Smooth muscle cell (in vitro differentiated cells): Measurements from ENCODE around the gene HOXD1. TPM values are rescaled to one million over a fixed set of nuclear protein-coding genes. Genes with fewer than 3 reads are reported as not detected.
A peak's percentile ranks its signal among the peaks of the same experiment; 100 is the strongest.

Source experiments
- DNase-seq: peaks from one replicate; lab custom pipeline; 2025; ENCODE audit not compliant: unreplicated experiment; lab: John Stamatoyannopoulos, UW
- H2AFZ ChIP-seq: fragments of 200-600 bp; sonication (generic); 2 replicates; pipeline ENCODE4 v1.6.0; 2016; ENCODE audit warnings: antibody characterized with exemption, low read depth, mild to moderate bottlenecking
- H3F3A ChIP-seq: fragments of 200-600 bp; sonication (generic); 2 replicates; pipeline ENCODE4 v1.6.0; 2017; ENCODE audit warnings: antibody characterized with exemption, low read depth
- H3K27ac ChIP-seq: fragments of 200-600 bp; sonication (generic); 2 replicates; pipeline ENCODE4 v1.5.1; 2016; ENCODE audit warnings: low read depth, mild to moderate bottlenecking
- H3K27me3 ChIP-seq: fragments of 200-600 bp; sonication (generic); 2 replicates; pipeline ENCODE4 v1.6.1; 2016; ENCODE audit warnings: low read depth, mild to moderate bottlenecking
- H3K36me3 ChIP-seq: fragments of 200-600 bp; sonication (generic); 2 replicates; pipeline ENCODE4 v1.5.1; 2016; ENCODE audit warnings: low read depth
- H3K4me1 ChIP-seq: fragments of 200-600 bp; sonication (generic); 2 replicates; pipeline ENCODE4 v1.5.1; 2016; ENCODE audit warnings: low read depth
- H3K4me2 ChIP-seq: fragments of 200-600 bp; sonication (generic); 2 replicates; pipeline ENCODE4 v1.6.0; 2016; ENCODE audit warnings: mild to moderate bottlenecking
- H3K4me3 ChIP-seq: fragments of 200-600 bp; sonication (generic); 2 replicates; pipeline ENCODE4 v1.5.1; 2016; ENCODE audit warnings: mild to moderate bottlenecking
- H3K79me2 ChIP-seq: fragments of 200-600 bp; sonication (generic); 2 replicates; pipeline ENCODE4 v1.6.0; 2016; ENCODE audit warnings: low read depth, mild to moderate bottlenecking
- H3K9ac ChIP-seq: fragments of 200-600 bp; sonication (generic); 2 replicates; pipeline ENCODE4 v1.6.0; 2016; ENCODE audit warnings: low read depth
- H3K9me3 ChIP-seq: fragments of 200-600 bp; sonication (generic); replicated peaks from 2 replicates; pipeline ENCODE4 v1.5.1; 2016; ENCODE audit warnings: low read depth
- H4K20me1 ChIP-seq: fragments of 200-600 bp; sonication (generic); 2 replicates; pipeline ENCODE4 v1.6.0; 2016; ENCODE audit warnings: low read depth
- WGBS: methylation state at CpG from one replicate; pipeline ENCODE4 v1.1.7; 2016; ENCODE audit warnings: low lambda C conversion rate; 5-methylcytosine and 5-hydroxymethylcytosine counted together
- polyA plus RNA-seq: library from polyadenylated mRNA; unstranded; fragments of >200 nt; fragmentation: Nextera tagmentation; extraction: Ambion mirVana; gene quantifications from 2 replicates; pipeline ENCODE4 v1.2.1, GENCODE V29; 2016
- total RNA-seq: library from RNA; depleted of rRNA; stranded (reverse); fragments of >200 nt; gene quantifications from 2 replicates; pipeline ENCODE4 v1.2.3, GENCODE V29; 2014
- TF ChIP-seq, protein P1 (sequence below): fragments of 200-600 bp; sonication (generic); IDR thresholded peaks from 2 replicates; pipeline ENCODE4 v1.5.1; 2017; ENCODE audit warnings: borderline replicate concordance, mild to moderate bottlenecking, antibody characterized with exemption; ENCODE audit not compliant: insufficient read depth, poor library complexity, severe bottlenecking

The HOXD1 gene
- total RNA-seq (not detected in 2 replicates), polyA plus RNA-seq (not detected in 2 replicates)

DNA sequence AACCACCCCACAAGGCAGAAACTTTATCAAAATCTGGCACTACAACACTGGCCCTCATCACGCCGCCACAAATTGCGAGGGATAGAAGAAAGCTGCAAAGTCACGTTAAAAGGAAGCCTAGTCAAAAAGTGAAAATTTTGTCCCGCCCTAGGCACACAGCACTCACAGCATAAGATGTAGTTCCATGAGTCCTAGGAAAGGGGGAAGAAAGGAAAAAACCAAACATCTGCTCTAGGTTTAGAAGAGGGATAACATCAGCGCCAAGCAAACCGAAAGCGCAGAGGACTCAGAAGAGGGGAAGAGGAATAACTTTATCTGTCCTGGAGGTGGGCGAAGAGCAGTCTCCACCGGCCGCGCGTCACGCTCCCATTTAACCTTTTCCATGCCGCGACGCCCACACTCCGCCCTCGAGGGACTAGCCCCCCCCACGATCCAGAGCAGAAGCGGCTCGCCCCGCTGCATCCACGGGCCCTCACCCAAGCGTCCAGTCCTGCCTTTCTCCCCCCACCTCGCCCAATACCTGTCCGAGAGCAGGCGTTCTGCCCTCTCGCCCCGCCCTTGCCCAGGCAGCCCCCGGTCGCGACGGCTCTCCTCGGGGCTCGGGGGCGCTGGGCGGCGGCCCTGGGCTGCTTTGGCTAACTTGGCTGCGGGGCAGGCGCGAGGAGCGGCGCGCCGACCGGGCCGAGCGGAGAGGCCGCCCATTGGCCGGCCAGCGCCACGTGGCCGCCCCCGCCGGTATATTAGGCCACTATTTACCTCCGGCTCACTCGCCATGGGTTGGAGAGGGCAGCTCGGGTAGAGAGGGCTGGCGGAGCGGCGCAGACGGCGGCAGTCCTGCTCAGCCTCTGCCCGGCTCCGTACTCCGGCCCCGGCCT is at the start of gene HOXD1:
Gene HOXD1, plus strand, starts transcription at position 770 of the 875 bp plus-strand sequence. CDS start 134 bp downstream, outside the sequence.
- TF ChIP-seq, protein P1, sequence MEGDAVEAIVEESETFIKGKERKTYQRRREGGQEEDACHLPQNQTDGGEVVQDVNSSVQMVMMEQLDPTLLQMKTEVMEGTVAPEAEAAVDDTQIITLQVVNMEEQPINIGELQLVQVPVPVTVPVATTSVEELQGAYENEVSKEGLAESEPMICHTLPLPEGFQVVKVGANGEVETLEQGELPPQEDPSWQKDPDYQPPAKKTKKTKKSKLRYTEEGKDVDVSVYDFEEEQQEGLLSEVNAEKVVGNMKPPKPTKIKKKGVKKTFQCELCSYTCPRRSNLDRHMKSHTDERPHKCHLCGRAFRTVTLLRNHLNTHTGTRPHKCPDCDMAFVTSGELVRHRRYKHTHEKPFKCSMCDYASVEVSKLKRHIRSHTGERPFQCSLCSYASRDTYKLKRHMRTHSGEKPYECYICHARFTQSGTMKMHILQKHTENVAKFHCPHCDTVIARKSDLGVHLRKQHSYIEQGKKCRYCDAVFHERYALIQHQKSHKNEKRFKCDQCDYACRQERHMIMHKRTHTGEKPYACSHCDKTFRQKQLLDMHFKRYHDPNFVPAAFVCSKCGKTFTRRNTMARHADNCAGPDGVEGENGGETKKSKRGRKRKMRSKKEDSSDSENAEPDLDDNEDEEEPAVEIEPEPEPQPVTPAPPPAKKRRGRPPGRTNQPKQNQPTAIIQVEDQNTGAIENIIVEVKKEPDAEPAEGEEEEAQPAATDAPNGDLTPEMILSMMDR, result no peak
- no peak within 1 kb of the TSS for H3K9ac ChIP-seq

DNA sequence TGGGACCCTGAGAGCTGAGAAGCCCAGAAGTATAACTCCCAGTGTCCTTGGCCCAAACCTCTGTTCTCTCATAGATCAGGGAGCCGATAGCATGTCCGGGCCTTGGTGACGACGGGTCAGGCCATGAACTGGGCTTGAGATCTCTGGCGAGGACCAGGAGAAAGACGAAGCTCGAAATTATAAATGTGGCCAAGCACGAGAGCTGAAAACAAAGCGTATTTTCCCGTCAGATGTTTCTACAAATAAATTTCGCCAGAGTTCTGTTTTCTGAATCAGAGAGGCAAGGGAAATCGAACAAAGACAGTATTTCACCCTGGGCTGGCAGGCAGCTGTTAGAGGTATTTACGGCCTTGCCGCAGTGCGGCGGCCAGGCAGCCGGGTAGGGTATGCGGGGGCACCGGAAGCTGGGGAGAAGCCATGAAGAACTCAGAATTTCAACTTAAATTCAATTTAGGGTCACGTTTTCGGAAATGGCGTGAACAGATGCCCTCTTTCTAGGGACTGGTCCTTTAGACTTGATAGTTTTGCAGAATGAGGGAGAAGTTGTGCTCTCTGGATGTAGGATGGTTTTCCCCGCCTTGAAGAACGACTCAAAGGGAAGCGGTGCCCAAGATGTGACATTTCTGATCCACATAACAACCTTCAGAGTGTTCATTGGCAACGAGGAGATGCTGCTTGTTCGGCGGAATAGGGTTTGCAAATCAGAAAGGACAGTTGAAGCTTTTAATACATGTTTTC is 49.4 kb upstream of the HOXD1 start:
- DNase-seq, result no peak
- Histone ChIP-seq H3K27me3 (peaks cover 95% of the 10 kb centered on the region), H3K9me3 (no peaks in the 10 kb centered on the region), H3K4me2 (no peak overlapping the region), H3K79me2 (no peaks in the 10 kb centered on the region), H3F3A (no peaks in the 10 kb centered on the region), H3K9ac (no peak overlapping the region), H3K36me3 (no peaks in the 10 kb centered on the region), H3K4me1 (no peaks in the 10 kb centered on the region), H4K20me1 (no peaks in the 10 kb centered on the region), H3K4me3 (no peak overlapping the region), H3K27ac (no peak overlapping the region), H2AFZ (no peak overlapping the region)
- 74% methylated on average over 28 of the region's 28 CpGs for WGBS
- TF ChIP-seq, protein P1, result no peak

More for the DNA sequence above, at the start of gene HOXD1:
- 2% methylated on average over 65 of the region's 68 CpGs for WGBS
- Histone ChIP-seq H3F3A (no peaks in the 10 kb centered on the region), H3K4me1 (peaks cover 8% of the 10 kb centered on the region), H3K36me3 (no peaks in the 10 kb centered on the region), H3K27ac (no peak within 1 kb of the TSS), H3K4me3 (peak within 1 kb of the TSS; percentile 59), H3K79me2 (no peaks in the 10 kb centered on the region), H3K4me2 (peak within 1 kb of the TSS; percentile 98), H3K27me3 (peaks cover 100% of the 10 kb centered on the region), H4K20me1 (no peaks in the 10 kb centered on the region), H3K9me3 (no peaks in the 10 kb centered on the region), H2AFZ (peak within 1 kb of the TSS; percentile 80)
- DNase-seq, result no peak

DNA sequence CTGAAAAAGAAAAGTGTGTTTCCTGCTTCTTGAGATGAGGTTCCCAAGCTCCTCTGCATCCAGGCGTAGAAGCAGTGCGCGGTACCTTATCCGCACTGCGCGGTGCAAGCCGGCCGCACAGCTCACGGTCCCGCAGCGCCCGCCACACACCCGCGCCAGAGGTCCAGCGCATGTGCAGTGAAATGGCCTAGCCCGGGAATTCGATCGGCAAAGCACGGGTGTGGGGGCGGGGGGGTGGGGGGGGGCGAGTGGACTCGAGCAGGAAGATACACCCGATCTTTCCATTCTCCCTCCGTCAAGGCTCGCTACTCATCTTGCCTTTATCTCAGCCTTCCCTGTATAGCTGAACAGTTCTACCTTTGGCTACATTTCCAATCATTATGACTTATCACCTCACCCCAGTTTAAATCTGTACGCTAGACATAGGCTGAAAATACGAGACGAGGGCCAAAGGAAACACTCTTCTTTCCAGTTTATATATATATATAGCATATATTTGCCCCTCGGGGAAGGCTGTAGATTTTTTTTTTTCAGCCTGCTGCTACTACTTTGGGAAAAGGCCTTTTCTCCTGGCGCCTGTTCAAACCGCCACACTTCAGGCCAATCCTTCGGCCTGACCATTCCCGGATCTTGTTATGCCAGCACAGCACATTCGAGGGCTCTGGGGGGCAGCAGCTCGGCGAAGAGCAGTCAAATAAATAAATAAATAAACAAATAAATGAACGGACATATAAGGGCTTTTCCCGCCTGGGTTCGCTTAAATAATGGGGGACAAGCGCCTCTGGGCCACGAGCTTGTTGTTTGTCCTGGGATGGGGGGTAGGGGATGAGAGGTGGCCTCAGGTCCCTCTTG is 48.6 kb upstream of the HOXD1 start:
- H3K27ac ChIP-seq, result no peak overlapping the region
- DNase-seq, result no peak
- H3K36me3 ChIP-seq, result no peaks in the 10 kb centered on the region
- TF ChIP-seq, protein P1, result no peak
- no peaks in the 10 kb centered on the region for H3K4me1 ChIP-seq
- H3K9ac ChIP-seq, result no peak overlapping the region
- 56% methylated on average over 40 of the region's 41 CpGs for WGBS
- no peaks in the 10 kb centered on the region for H3F3A ChIP-seq
- H3K9me3 ChIP-seq, result no peaks in the 10 kb centered on the region
- H3K79me2 ChIP-seq, result no peaks in the 10 kb centered on the region
- peak overlapping the region; percentile 80 for H2AFZ ChIP-seq
- H3K4me2 ChIP-seq, result peak overlapping the region; percentile 84
- H4K20me1 ChIP-seq, result no peaks in the 10 kb centered on the region
- H3K4me3 ChIP-seq, result peak overlapping the region; percentile 61
- peaks cover 95% of the 10 kb centered on the region for H3K27me3 ChIP-seq
